NOMO-1 treated with dmso at 0.1 percent for 144 hours (cell line): ENCODE measurements around the gene UBN1.
"Not testable (repeated sequence)": the region's sequence is repeated elsewhere in the genome, so short reads cannot be mapped to it uniquely, and the experiment has no call there.

Experiments
- DNase-seq: peaks from one replicate; lab custom pipeline; 2025; ENCODE audit not compliant: unreplicated experiment; lab: John Stamatoyannopoulos, UW

UBN1 gene

DNA sequence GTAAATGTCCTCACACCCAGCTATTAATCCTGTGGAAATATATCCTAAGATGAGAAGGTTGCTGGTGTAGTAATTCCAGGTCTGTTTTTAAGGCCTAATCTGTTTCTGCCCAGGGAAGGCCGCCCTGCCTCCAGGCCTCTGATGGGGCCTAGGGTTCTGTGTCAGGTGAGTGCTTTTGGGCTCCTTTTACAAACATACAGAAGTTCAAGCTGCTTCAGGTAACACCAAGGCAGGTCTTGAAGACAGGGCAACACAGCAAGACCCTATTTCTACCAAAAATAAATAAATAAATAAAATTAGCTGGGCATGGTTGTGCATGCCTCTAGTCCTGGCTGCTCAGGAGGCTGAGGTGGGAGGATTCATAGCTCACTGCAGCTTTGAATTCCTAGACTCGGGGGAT lies 80.4 kb downstream of the UBN1 start:
- DNase-seq = no peak

DNA sequence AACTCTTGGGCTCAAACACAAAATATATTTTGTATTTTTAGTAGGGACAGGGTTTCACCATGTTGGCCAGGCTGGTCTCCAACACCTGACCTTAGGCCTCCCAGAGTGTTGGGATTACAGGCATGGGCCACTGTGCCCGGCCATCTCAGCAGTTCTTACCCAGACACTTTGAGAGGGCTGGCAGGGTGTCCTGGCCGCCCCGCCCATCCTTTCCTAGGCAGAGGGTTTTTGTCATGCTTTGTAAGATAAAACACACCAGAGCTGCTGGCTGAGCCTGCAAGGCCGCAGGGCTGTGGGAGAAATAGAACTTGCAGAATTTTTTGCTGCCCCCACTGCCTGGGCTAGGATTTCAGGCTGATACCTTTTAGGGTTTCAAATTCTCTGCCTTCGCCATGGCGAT lies 80.9 kb downstream of the UBN1 start:
- DNase-seq = no peak

DNA sequence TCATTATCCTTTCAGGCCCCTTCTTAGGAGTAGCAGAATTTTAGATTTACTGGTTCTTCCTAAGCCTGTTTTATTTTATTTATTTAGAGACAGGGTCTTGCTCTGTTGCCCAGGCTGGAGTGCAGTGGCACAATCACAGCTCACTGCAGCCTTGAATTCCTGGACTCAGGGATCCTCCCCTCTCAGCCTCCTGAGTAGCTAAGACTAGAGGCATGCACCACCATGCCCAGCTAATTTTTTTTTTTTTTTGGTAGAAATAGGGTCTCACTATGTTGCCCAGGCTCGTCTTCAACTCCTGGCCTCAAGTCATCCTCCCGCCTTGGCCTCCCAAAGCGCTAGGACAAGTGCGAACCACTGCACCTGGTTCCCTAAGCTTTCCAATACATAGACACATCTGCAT lies 82.3 kb downstream of the UBN1 start:
- not testable (repeated sequence) for DNase-seq

DNA sequence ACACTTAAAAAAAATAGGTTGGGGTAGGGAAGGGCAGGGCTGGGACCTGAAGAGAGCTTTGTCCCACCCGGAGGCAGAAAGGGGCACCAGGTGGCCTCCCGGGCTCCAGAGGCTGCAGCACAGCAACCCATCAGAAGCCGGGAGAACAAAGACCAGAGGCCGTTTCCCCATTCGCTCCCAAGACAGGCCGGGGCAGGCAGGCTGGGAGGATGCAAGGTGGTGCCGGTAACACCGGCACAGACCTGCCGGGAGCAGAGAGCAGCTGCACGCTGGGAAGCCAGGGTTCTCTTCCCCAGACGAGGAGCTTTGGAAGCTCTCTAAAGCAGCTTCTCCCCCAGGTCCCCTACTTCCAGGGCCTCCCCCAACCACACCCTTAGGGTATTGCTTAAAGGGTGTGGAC lies 84.1 kb downstream of the UBN1 start:
- no peak for DNase-seq
